Hepatocyte (in vitro differentiated cells): ENCODE measurements around the gene ARV1.

ENCODE experiments used
- EZH2 ChIP-seq: fragments of 200-600 bp; sonication (generic); IDR thresholded peaks from 2 replicates; pipeline ENCODE4 v1.6.1; 2016; ENCODE audit warnings: antibody characterized with exemption, mild to moderate bottlenecking, borderline replicate concordance
- EZH2phosphoT487 ChIP-seq: fragments of 200-600 bp; sonication (generic); IDR thresholded peaks from one replicate; pipeline ENCODE4 v1.6.1; 2018; ENCODE audit warnings: antibody characterized with exemption, mild to moderate bottlenecking, low read depth, moderate library complexity; ENCODE audit not compliant: unreplicated experiment, severe bottlenecking
- TF ChIP-seq, protein P1 (sequence below): fragments of 200-600 bp; sonication (generic); IDR thresholded peaks from 2 replicates; pipeline ENCODE4 v1.5.1; 2016; ENCODE audit warnings: antibody characterized with exemption, mild to moderate bottlenecking; ENCODE audit not compliant: poor library complexity

DNA sequence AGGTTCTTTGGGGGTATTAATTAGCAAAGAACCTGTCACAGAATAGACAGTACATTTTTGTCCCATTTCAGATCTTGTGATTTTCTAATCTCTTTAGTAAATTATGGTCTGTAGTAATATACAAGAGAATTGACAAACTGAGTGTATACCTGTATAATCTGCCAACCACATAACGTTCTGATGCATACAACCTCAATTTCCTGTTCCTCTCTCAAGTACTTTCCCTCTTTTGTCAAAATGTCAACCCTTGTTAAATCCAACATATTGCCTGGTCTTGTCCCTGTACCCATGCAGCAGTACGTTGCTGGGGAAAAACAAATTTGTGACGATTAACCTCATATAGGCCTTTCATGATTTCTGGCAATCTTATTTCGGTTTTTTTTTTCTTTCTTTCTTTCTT is 1.1 kb downstream of the ARV1 start:
- TF ChIP-seq, protein P1, sequence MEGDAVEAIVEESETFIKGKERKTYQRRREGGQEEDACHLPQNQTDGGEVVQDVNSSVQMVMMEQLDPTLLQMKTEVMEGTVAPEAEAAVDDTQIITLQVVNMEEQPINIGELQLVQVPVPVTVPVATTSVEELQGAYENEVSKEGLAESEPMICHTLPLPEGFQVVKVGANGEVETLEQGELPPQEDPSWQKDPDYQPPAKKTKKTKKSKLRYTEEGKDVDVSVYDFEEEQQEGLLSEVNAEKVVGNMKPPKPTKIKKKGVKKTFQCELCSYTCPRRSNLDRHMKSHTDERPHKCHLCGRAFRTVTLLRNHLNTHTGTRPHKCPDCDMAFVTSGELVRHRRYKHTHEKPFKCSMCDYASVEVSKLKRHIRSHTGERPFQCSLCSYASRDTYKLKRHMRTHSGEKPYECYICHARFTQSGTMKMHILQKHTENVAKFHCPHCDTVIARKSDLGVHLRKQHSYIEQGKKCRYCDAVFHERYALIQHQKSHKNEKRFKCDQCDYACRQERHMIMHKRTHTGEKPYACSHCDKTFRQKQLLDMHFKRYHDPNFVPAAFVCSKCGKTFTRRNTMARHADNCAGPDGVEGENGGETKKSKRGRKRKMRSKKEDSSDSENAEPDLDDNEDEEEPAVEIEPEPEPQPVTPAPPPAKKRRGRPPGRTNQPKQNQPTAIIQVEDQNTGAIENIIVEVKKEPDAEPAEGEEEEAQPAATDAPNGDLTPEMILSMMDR = no peak
- no peak for TF ChIP-seq EZH2
- TF ChIP-seq EZH2phosphoT487 = no peak
